Natural killer cell (primary cell): ENCODE measurements around the gene NME9. TPM values are rescaled to one million over a fixed set of nuclear protein-coding genes. Genes with fewer than 3 reads are reported as not detected.
A peak's percentile ranks its signal among the peaks of the same experiment; 100 is the strongest.

Experiments used
- ATAC-seq, 3 donors: fragments of 150-1000 bp in 2 of 3; fragments of 200-7000 bp in 1 of 3; cut with Tn5 transposase; 1 replicate in 1 of 3; 2 replicates in 2 of 3; pipeline ENCODE4 v1.10.0; 2021; ENCODE audit warnings: mild to moderate bottlenecking in 2 of 3, moderate library complexity in 2 of 3
- DNase-seq, 2 donors: peaks; one replicate each; pipeline versions ENCODE4 v3.0.0 to v3.0.0-alpha.2; 2013 to 2021; ENCODE audit warnings: mixed read lengths in 1 of 2
- H3K27ac ChIP-seq: one replicate; pipeline ENCODE4 v1.5.1; 2013; ENCODE audit warnings: mild to moderate bottlenecking, low read length
- H3K27me3 ChIP-seq: one replicate; pipeline ENCODE4 v1.6.1; 2013; ENCODE audit warnings: low read length; ENCODE audit not compliant: control insufficient read depth, insufficient read depth
- H3K36me3 ChIP-seq: one replicate; pipeline ENCODE4 v1.6.1; 2013; ENCODE audit warnings: low read length; ENCODE audit not compliant: control insufficient read depth, insufficient read depth
- H3K4me1 ChIP-seq: one replicate; pipeline ENCODE4 v1.6.1; 2013; ENCODE audit warnings: low read length; ENCODE audit not compliant: control insufficient read depth, insufficient read depth
- H3K4me3 ChIP-seq: one replicate; pipeline ENCODE4 v1.5.1; 2013; ENCODE audit warnings: low read length
- H3K9me3 ChIP-seq: one replicate; pipeline ENCODE4 v1.6.1; 2013; ENCODE audit warnings: low read length; ENCODE audit not compliant: control insufficient read depth, insufficient read depth
- H3K27ac Mint-ChIP-seq, 2 donors: one replicate each; pipeline ENCODE4 v1.8.0; 2022; ENCODE audit warnings: mild to moderate bottlenecking in 2 of 2, mixed read lengths in 2 of 2, moderate library complexity in 1 of 2
- H3K27me3 Mint-ChIP-seq, 2 donors: one replicate each; pipeline ENCODE4 v1.8.0; 2022; ENCODE audit warnings: low read depth in 2 of 2, mixed read lengths in 2 of 2
- H3K36me3 Mint-ChIP-seq: one replicate; pipeline ENCODE4 v1.8.0; 2022; ENCODE audit warnings: mixed read lengths
- H3K4me1 Mint-ChIP-seq, 2 donors: one replicate each; pipeline ENCODE4 v1.8.0; 2022; ENCODE audit warnings: mixed read lengths in 2 of 2
- H3K4me3 Mint-ChIP-seq: one replicate; pipeline ENCODE4 v1.8.0; 2022; ENCODE audit warnings: mild to moderate bottlenecking, moderate library complexity, mixed read lengths
- H3K9me3 Mint-ChIP-seq, 2 donors: one replicate each; pipeline ENCODE4 v1.8.0; 2022; ENCODE audit warnings: mixed read lengths in 2 of 2
- CTCF ChIP-seq: fragments of 200-600 bp; IDR thresholded peaks from one replicate; pipeline ENCODE4 v1.8.0; 2022; ENCODE audit warnings: antibody characterized with exemption
- WGBS: methylation state at CpG from one replicate; pipeline ENCODE4 v1.1.7; 2013; ENCODE audit warnings: missing lambda C conversion rate; ENCODE audit not compliant: insufficient coverage; 5-methylcytosine and 5-hydroxymethylcytosine counted together
- intact Hi-C: fragments of 100-400 bp; cut with micrococcal nuclease; formaldehyde crosslinking; loops from one replicate; pipeline ENCODE4 v1.14.2; 2022
- total RNA-seq, 4 donors: library from RNA; stranded (reverse); fragments of 120-200 nt in 1 of 4; gene quantifications; one replicate each; pipeline versions ENCODE4 v1.2.3 to v1.2.4, GENCODE V29; 2013 to 2022

Gene NME9
- total RNA-seq, 3 donors from 2014 or later (not counting 1 experiment from before 2014, with no cell fraction given), result not detected

- peaks cover 11 to 22% of the 10 kb centered on the region in 2 donors for H3K27me3 Mint-ChIP-seq
Measured at GRCh38 chr3:138323971-138324370, 5.7 kb downstream of the NME9 start.

GRCh38 chr3:138317687-138318086 lies 12.0 kb downstream of the NME9 start:
- Mint-ChIP-seq H3K4me1 (no peaks in the 10 kb centered on the region), H3K4me3 (no peak overlapping the region), H3K36me3 (no peaks in the 10 kb centered on the region), H3K9me3 (no peaks in the 10 kb centered on the region), H3K27ac (no peak overlapping the region), H3K27me3 (peaks cover 9 to 14% of the 10 kb centered on the region in 2 donors)
- Histone ChIP-seq H3K27ac (no peak overlapping the region), H3K4me3 (no peak overlapping the region), H3K9me3 (no peaks in the 10 kb centered on the region), H3K27me3 (no peaks in the 10 kb centered on the region), H3K36me3 (no peaks in the 10 kb centered on the region), H3K4me1 (no peaks in the 10 kb centered on the region)
- intact Hi-C loops, result no loop called here
- DNase-seq (no peak), ATAC-seq (peak in 1 of 3 donors; percentile 31)
- WGBS, result 64% methylated on average over 1 of the region's 1 CpG
- TF ChIP-seq CTCF, result no peak

More at GRCh38 chr3:138323971-138324370, 5.7 kb downstream of the NME9 start:
- no peak for ATAC-seq
- H3K4me3 ChIP-seq, result no peak overlapping the region
- Mint-ChIP-seq H3K36me3 (no peaks in the 10 kb centered on the region), H3K4me1 (peaks cover 10 to 14% of the 10 kb centered on the region in 2 donors), H3K27ac (no peak overlapping the region), H3K9me3 (no peaks in the 10 kb centered on the region), H3K4me3 (no peak overlapping the region)
- no peaks in the 10 kb centered on the region for H3K4me1 ChIP-seq
- DNase-seq, result no peak
- no peak overlapping the region for H3K27ac ChIP-seq
- no peaks in the 10 kb centered on the region for H3K36me3 ChIP-seq
- WGBS, result 92% methylated on average over 4 of the region's 4 CpGs
- intact Hi-C loops, result loop anchor here (10.0 kb wide), 1 partner anchor 139 kb away; the partner anchor contains the start of gene ARMC8
- no peak for TF ChIP-seq CTCF
- H3K27me3 ChIP-seq, result no peaks in the 10 kb centered on the region
- no peaks in the 10 kb centered on the region for H3K9me3 ChIP-seq

- peaks cover 3 to 9% of the 10 kb centered on the region in 2 donors for H3K9me3 Mint-ChIP-seq
- H3K27ac Mint-ChIP-seq, result no peak overlapping the region
- intact Hi-C loops, result no loop called here
- WGBS, result 100% methylated on average over 1 of the region's 1 CpG
- Histone ChIP-seq H3K36me3 (no peaks in the 10 kb centered on the region), H3K9me3 (peaks cover 1% of the 10 kb centered on the region), H3K27ac (no peak overlapping the region), H3K4me3 (no peak overlapping the region), H3K4me1 (no peaks in the 10 kb centered on the region), H3K27me3 (no peaks in the 10 kb centered on the region)
- H3K27me3 Mint-ChIP-seq, result peaks cover 19 to 31% of the 10 kb centered on the region in 2 donors
- H3K36me3 Mint-ChIP-seq, result peaks cover 21% of the 10 kb centered on the region
- no peak overlapping the region for H3K4me3 Mint-ChIP-seq
- H3K4me1 Mint-ChIP-seq, result no peaks in the 10 kb centered on the region
- DNase-seq (no peak), ATAC-seq (no peak)
- TF ChIP-seq CTCF, result no peak
Measured at GRCh38 chr3:138314751-138315150, 14.9 kb downstream of the NME9 start.

GRCh38 chr3:138310494-138310893 lies 19.2 kb downstream of the NME9 start:
- DNase-seq, result no peak
- no peak overlapping the region for H3K4me3 Mint-ChIP-seq
- H3K4me1 Mint-ChIP-seq, result no peaks in the 10 kb centered on the region
- H3K9me3 ChIP-seq, result peaks cover 17% of the 10 kb centered on the region
- no peak for TF ChIP-seq CTCF
- WGBS, result 80% methylated on average over 2 of the region's 4 CpGs
- H3K4me1 ChIP-seq, result no peaks in the 10 kb centered on the region
- intact Hi-C loops, result no loop called here
- H3K27ac ChIP-seq, result no peak overlapping the region
- H3K4me3 ChIP-seq, result no peak overlapping the region
- H3K9me3 Mint-ChIP-seq, result peaks cover 8 to 20% of the 10 kb centered on the region in 2 donors
- no peaks in the 10 kb centered on the region for H3K27me3 ChIP-seq
- H3K36me3 Mint-ChIP-seq, result peaks cover 30% of the 10 kb centered on the region
- no peak overlapping the region for H3K27ac Mint-ChIP-seq
- no peaks in the 10 kb centered on the region for H3K36me3 ChIP-seq
- H3K27me3 Mint-ChIP-seq, result peaks cover 19 to 39% of the 10 kb centered on the region in 2 donors
- no peak for ATAC-seq
